Esophagus (tissue), 2 donors: Measurements from ENCODE around the gene EEF1G. TPM values are rescaled to one million over a fixed set of nuclear protein-coding genes. Genes with fewer than 3 reads are reported as not detected.
A peak's percentile ranks its signal among the peaks of the same experiment; 100 is the strongest.
"Not testable (repeated sequence)": the region's sequence is repeated elsewhere in the genome, so short reads cannot be mapped to it uniquely, and the experiment has no call there.

Experiments used
- H3K27ac ChIP-seq, 2 donors: one replicate each; pipeline ENCODE4 v1.5.1; 2013; ENCODE audit warnings: low read depth in 2 of 2, mild to moderate bottlenecking in 2 of 2, inconsistent platforms in 1 of 2, low read length in 1 of 2, moderate library complexity in 1 of 2
- H3K27me3 ChIP-seq, 2 donors: one replicate each; pipeline ENCODE4 v1.6.1; 2013; ENCODE audit warnings: low read length in 2 of 2, control low read depth in 1 of 2, mild to moderate bottlenecking in 1 of 2; ENCODE audit not compliant: insufficient read depth in 2 of 2, control insufficient read depth in 1 of 2
- H3K36me3 ChIP-seq, 2 donors: one replicate each; pipeline ENCODE4 v1.6.1; 2013; ENCODE audit warnings: low read length in 1 of 2; ENCODE audit not compliant: control insufficient read depth in 2 of 2, insufficient read depth in 2 of 2
- H3K4me1 ChIP-seq, 2 donors: one replicate each; pipeline ENCODE4 v1.6.1; 2013; ENCODE audit warnings: low read length in 1 of 2; ENCODE audit not compliant: control insufficient read depth in 2 of 2, insufficient read depth in 2 of 2
- H3K4me3 ChIP-seq, 2 donors: one replicate each; pipeline ENCODE4 v1.5.1; 2013; ENCODE audit warnings: low read length in 2 of 2, mild to moderate bottlenecking in 2 of 2, low read depth in 1 of 2, moderate library complexity in 1 of 2
- H3K9me3 ChIP-seq, 2 donors: one replicate each; pipeline ENCODE4 v1.6.1; 2013; ENCODE audit warnings: mild to moderate bottlenecking in 2 of 2, low read depth in 1 of 2, low read length in 1 of 2, moderate library complexity in 1 of 2; ENCODE audit not compliant: control insufficient read depth in 2 of 2, insufficient read depth in 1 of 2
- WGBS, 2 donors: extraction: QIAGEN DNeasy Blood & Tissue Kit; methylation state at CpG; one replicate each; pipeline ENCODE4 v1.1.7; 2013; 5-methylcytosine and 5-hydroxymethylcytosine counted together
- polyA plus RNA-seq, 2 donors: library from polyadenylated mRNA; stranded (reverse); fragments of 200-250 nt; gene quantifications; one replicate each; pipeline ENCODE4 v1.2.3, GENCODE V29; 2013
- donor health status: healthy with polysubstance abuse.
- donor health status: Bipolar disorder and iron deficiency.

EEF1G gene
- polyA plus RNA-seq, 2 donors, result 884 to 1,495 TPM

GRCh38 chr11:62599069-62599696 lies 25.5 kb upstream of the EEF1G start:
- Histone ChIP-seq H3K36me3 (peaks cover 9 to 45% of the 10 kb centered on the region in 2 donors), H3K9me3 (no peaks in the 10 kb centered on the region), H3K27ac (peak overlapping the region; percentile 82 to 91), H3K4me1 (peaks cover 2 to 6% of the 10 kb centered on the region in 2 donors), H3K27me3 (no peaks in the 10 kb centered on the region), H3K4me3 (peak overlapping the region in 1 of 2 donors; percentile 82)
- WGBS, 2 donors, result 25 to 33% methylated on average over 7 of the region's 7 CpGs

- no peak overlapping the region for H3K27ac ChIP-seq
- H3K27me3 ChIP-seq, result no peaks in the 10 kb centered on the region
- no peak overlapping the region for H3K4me3 ChIP-seq
- 88% methylated on average over 8 of the region's 8 CpGs for WGBS, 2 donors
- peaks cover 2 to 7% of the 10 kb centered on the region in 2 donors for H3K4me1 ChIP-seq
- H3K9me3 ChIP-seq, result no peaks in the 10 kb centered on the region
- H3K36me3 ChIP-seq, result peaks cover 9 to 47% of the 10 kb centered on the region in 2 donors
Measured at GRCh38 chr11:62595124-62595523, 21.4 kb upstream of the EEF1G start.

DNA sequence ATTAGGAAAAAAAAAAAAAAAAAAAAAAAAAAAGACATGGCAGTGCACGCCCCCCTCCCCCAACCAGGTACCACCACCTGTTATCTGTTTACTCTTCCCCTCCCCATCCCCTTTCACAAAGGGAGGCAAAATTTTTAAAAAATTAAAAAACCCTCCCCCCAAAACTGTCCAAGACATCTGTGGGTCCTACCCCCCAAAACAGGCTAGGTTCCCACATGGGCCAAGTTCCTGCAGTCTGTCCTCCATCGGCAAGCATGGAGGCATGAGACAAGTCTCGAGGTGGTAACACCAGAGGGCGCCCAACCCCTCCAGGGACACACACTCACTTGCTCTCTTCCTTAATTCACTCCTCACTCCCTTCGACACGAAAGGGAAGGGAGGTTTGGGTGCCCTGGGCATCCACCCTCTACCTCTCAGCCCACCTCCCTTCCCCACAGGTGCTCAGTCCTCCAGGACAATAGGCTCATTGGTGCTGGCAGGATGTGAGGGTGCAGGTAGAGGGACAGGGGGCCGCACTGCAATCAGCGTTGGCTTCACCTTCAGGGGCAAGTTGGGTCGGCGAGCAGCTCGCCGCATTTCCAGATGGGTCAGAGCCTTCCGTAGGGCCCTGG lies 19.8 kb upstream of the EEF1G start:
- 54 to 57% methylated on average over 13 of the region's 13 CpGs for WGBS, 2 donors
- H3K4me3 ChIP-seq, result no peak overlapping the region
- peaks cover 9 to 46% of the 10 kb centered on the region in 2 donors for H3K36me3 ChIP-seq
- H3K4me1 ChIP-seq, result peaks cover 2 to 4% of the 10 kb centered on the region in 2 donors
- peak overlapping the region in 1 of 2 donors; percentile 58 for H3K27ac ChIP-seq
- H3K9me3 ChIP-seq, result no peaks in the 10 kb centered on the region
- H3K27me3 ChIP-seq, result no peaks in the 10 kb centered on the region

DNA sequence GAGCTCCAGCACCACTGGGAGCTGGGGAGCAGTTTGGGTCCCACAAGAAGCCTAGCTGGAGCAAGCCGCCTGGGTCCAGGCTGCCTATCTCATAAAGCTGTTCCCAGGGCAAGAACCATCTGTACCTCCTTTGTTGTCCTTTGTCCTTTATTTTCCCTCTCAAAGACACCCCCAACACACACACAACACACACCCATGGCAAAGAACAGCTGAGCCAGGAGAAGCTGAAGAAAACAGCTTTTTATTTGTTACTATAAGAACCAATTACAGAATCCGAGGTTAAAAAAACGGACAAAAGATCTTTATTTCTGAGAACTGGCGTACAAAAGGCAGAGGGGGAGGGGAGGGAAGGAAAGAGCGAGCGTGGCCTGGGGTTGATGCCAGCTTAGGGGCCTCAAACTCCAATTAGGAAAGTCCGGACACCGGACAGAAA lies 19.3 kb upstream of the EEF1G start:
- Histone ChIP-seq H3K27me3 (no peaks in the 10 kb centered on the region), H3K9me3 (no peaks in the 10 kb centered on the region), H3K4me1 (peaks cover 2 to 4% of the 10 kb centered on the region in 2 donors), H3K36me3 (peaks cover 9 to 43% of the 10 kb centered on the region in 2 donors), H3K4me3 (no peak overlapping the region), H3K27ac (peak overlapping the region; percentile 93 to 99)
- WGBS, 2 donors, result 74% methylated on average over 8 of the region's 8 CpGs

DNA sequence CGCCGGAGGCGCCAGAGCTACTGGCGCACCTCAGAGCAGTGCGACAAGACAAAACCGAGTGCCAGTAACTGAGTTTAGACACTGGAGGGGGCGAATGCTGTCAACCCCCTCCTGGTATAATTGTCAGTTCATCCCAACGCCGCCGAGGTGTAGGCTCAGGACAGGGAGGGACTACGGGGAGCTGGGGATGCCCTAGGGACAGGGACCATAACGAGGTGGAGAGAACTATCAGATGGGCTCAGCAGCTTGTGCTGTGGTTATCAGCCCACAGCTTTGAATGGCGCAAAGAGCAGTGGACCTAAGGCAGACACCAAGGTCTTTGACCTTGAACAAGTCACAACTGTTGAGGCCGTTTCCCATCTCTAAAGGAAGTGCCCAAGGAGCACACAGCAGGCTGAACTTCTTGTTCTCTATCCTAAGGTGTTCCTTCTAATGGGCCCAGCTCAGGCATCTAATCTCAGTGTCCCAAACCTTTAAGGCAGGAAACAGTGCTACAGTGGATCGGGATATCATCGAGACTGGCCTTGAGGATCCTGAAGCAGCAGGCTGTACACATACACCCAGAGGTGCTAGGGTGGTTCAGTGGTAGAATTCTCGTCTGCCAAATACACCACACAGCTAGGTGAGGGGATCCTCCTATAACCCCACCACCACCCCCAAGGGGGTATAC lies 18.6 kb upstream of the EEF1G start:
- Histone ChIP-seq H3K27me3 (no peaks in the 10 kb centered on the region), H3K27ac (peak overlapping the region; percentile 93 to 99), H3K36me3 (peaks cover 9 to 36% of the 10 kb centered on the region in 2 donors), H3K4me1 (peaks cover 2 to 4% of the 10 kb centered on the region in 2 donors), H3K9me3 (no peaks in the 10 kb centered on the region), H3K4me3 (peak overlapping the region; percentile 43 to 93)
- 13 to 14% methylated on average over 17 of the region's 17 CpGs for WGBS, 2 donors

DNA sequence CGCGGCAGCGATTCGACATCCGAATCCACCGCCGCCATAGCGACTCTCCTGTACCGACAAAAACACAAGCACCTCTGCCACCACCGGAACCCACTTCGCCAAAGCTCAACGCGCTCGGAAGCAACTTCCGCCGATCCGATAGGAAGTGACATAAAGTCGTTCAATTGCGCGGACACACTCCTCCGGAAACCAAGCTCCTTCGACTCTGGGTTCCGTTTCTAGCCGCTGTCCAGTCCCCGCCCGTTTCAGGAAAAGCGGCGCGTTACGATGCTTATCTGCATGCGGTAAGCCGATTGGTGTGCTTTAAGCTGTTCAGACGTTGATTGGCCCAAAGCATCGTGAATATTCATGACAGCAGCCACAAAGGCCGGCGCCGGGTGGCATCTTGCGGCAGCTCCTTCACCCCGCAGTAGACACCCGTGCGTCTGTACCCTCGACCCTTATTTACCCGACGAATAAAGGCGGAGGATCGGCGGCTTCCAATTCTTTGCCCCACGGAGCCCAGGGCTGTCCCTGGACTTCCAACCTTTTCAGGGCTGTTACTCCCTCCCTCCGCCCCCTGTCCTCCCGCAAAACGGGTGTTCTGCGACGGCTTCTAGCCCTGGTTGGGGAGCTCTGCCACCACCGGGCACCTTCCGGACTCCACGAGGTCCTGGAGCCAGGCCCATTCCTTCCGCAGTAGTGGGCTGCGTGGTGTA lies 17.9 kb upstream of the EEF1G start, which contains the start of gene TUT1:
Gene TUT1, minus strand, starts transcription at position 76 of the 698 bp plus-strand sequence. Its CDS starts 38 bp downstream, at position 38.
- H3K27ac ChIP-seq, result peak within 1 kb of the TSS; percentile 93 to 99
- peaks cover 9 to 31% of the 10 kb centered on the region in 2 donors for H3K36me3 ChIP-seq
- peak within 1 kb of the TSS; percentile 62 to 93 for H3K4me3 ChIP-seq
- no peaks in the 10 kb centered on the region for H3K9me3 ChIP-seq
- peaks cover 2 to 4% of the 10 kb centered on the region in 2 donors for H3K4me1 ChIP-seq
- WGBS, 2 donors, result 0 to 1% methylated on average over 58 of the region's 58 CpGs
- no peaks in the 10 kb centered on the region for H3K27me3 ChIP-seq

- Histone ChIP-seq H3K9me3 (no peaks in the 10 kb centered on the region), H3K36me3 (peaks cover 2 to 10% of the 10 kb centered on the region in 2 donors), H3K27ac (peak overlapping the region in 1 of 2 donors; percentile 10), H3K27me3 (no peaks in the 10 kb centered on the region), H3K4me1 (peaks cover 2 to 6% of the 10 kb centered on the region in 2 donors), H3K4me3 (no peak overlapping the region)
- WGBS, 2 donors, result 55 to 61% methylated on average over 18 of the region's 18 CpGs
Measured at GRCh38 chr11:62588966-62589637, 15.4 kb upstream of the EEF1G start.

GRCh38 chr11:62585356-62585755 lies 11.7 kb upstream of the EEF1G start:
- 81 to 82% methylated on average over 7 of the region's 7 CpGs for WGBS, 2 donors
- H3K27ac ChIP-seq, result peak overlapping the region; percentile 10 to 33
- not testable (repeated sequence) for H3K27me3 ChIP-seq

DNA sequence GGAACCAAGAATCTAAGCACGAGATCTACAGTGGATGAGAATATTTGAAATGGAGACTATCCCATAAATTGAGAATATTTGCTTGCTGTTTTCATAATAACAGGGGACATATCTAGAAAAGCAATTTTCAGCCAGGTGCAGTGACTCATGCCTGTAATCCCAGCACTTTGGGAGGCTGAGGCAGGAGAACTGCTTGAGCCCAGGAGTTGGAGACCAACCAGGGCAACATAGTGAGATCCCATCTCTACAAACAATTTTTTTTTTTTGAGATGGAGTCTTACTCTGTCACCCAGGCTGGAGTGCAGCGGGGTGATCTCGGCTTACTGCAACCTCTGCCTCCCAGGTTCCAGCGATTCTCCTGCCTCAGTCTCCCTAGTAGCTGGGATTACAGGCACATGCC lies 8.0 kb upstream of the EEF1G start:
- not testable (repeated sequence) for H3K9me3 ChIP-seq, H3K4me3 ChIP-seq, H3K4me1 ChIP-seq, H3K27ac ChIP-seq, H3K27me3 ChIP-seq
- 97 to 99% methylated on average over 4 of the region's 4 CpGs for WGBS, 2 donors
- peaks cover 7 to 19% of the 10 kb centered on the region in 2 donors for H3K36me3 ChIP-seq

More at GRCh38 chr11:62585356-62585755, 11.7 kb upstream of the EEF1G start:
- H3K4me3 ChIP-seq, H3K9me3 ChIP-seq, H3K4me1 ChIP-seq: not testable (repeated sequence)
- peaks cover 7 to 13% of the 10 kb centered on the region in 2 donors for H3K36me3 ChIP-seq
